ENCODE measurements around the gene LGALS12.
"Not testable (repeated sequence)": the region's sequence is repeated elsewhere in the genome, so short reads cannot be mapped to it uniquely, and the experiment has no call there.

The LGALS12 gene

GRCh38 chr11:63548178-63548577 lies 42.3 kb downstream of the LGALS12 start:
- TF ChIP-seq CTCF (IDR thresholded peaks at IDR 0.05; ENCODE audit: low read depth, low read length): no peak
- no peak overlapping the region for H3K4me3 ChIP-seq (ENCODE audit: low read depth, low read length)
- H3K27me3 ChIP-seq (ENCODE audit: insufficient read depth, low read depth, severe bottlenecking): no peaks in the 10 kb centered on the region
- H3K9me3 ChIP-seq (ENCODE audit: severe bottlenecking): no peaks in the 10 kb centered on the region
- no peaks in the 10 kb centered on the region for H3K36me3 ChIP-seq
- H3K27ac ChIP-seq: no peak overlapping the region
- no peak for DNase-seq

- no peak for DNase-seq
- Histone ChIP-seq H3K27ac (no peak overlapping the region), H3K4me3 (ENCODE audit: low read depth, low read length) (no peak overlapping the region), H3K36me3 (no peaks in the 10 kb centered on the region), H3K9me3 (ENCODE audit: severe bottlenecking) (no peaks in the 10 kb centered on the region), H3K27me3 (ENCODE audit: insufficient read depth, low read depth, severe bottlenecking) (no peaks in the 10 kb centered on the region)
- TF ChIP-seq CTCF (IDR thresholded peaks at IDR 0.05; ENCODE audit: low read depth, low read length): no peak
These were observed 43.5 kb downstream of the LGALS12 start for GRCh38 chr11:63549411-63549810.

GRCh38 chr11:63550156-63550700 lies 44.3 kb downstream of the LGALS12 start:
- DNase-seq; H3K27me3 ChIP-seq (ENCODE audit: insufficient read depth, low read depth, severe bottlenecking); H3K27ac ChIP-seq; H3K4me3 ChIP-seq (ENCODE audit: low read depth, low read length); H3K36me3 ChIP-seq; H3K9me3 ChIP-seq (ENCODE audit: severe bottlenecking): not testable (repeated sequence)

- Histone ChIP-seq H3K9me3 (ENCODE audit: severe bottlenecking) (no peaks in the 10 kb centered on the region), H3K27me3 (ENCODE audit: insufficient read depth, low read depth, severe bottlenecking) (no peaks in the 10 kb centered on the region), H3K36me3 (no peaks in the 10 kb centered on the region), H3K27ac (no peak overlapping the region), H3K4me3 (ENCODE audit: low read depth, low read length) (no peak overlapping the region)
- no peak for DNase-seq
- TF ChIP-seq CTCF (IDR thresholded peaks at IDR 0.05; ENCODE audit: low read depth, low read length): no peak
These were observed 45.4 kb downstream of the LGALS12 start for GRCh38 chr11:63551091-63551888.

- Histone ChIP-seq H3K27ac (no peak overlapping the region), H3K36me3 (no peaks in the 10 kb centered on the region), H3K9me3 (ENCODE audit: severe bottlenecking) (no peaks in the 10 kb centered on the region), H3K27me3 (ENCODE audit: insufficient read depth, low read depth, severe bottlenecking) (no peaks in the 10 kb centered on the region), H3K4me3 (ENCODE audit: low read depth, low read length) (no peak overlapping the region)
- no peak for TF ChIP-seq CTCF (IDR thresholded peaks at IDR 0.05; ENCODE audit: low read depth, low read length)
- no peak for DNase-seq
These were observed 46.0 kb downstream of the LGALS12 start for GRCh38 chr11:63551889-63552266.

- H3K4me3 ChIP-seq (ENCODE audit: low read depth, low read length): no peak overlapping the region
- no peaks in the 10 kb centered on the region for H3K27me3 ChIP-seq (ENCODE audit: insufficient read depth, low read depth, severe bottlenecking)
- no peaks in the 10 kb centered on the region for H3K9me3 ChIP-seq (ENCODE audit: severe bottlenecking)
- no peak overlapping the region for H3K27ac ChIP-seq
- DNase-seq: no peak
- TF ChIP-seq CTCF (IDR thresholded peaks at IDR 0.05; ENCODE audit: low read depth, low read length): no peak
- H3K36me3 ChIP-seq: no peaks in the 10 kb centered on the region
These were observed 47.0 kb downstream of the LGALS12 start for GRCh38 chr11:63552921-63553320.
